OCI-LY3 (cell line): ENCODE measurements around the gene GTF2H3.

Experiments
- EZH2phosphoT487 ChIP-seq: fragments of 200-600 bp; shearing (Covaris generic); IDR thresholded peaks from 2 replicates; pipeline ENCODE4 v1.6.1; 2018; ENCODE audit warnings: antibody characterized with exemption, mixed run types, low read depth
- TF ChIP-seq, protein P1 (sequence below): fragments of 200-600, 300-600 bp; sonication (generic); IDR thresholded peaks from 2 replicates; pipeline ENCODE4 v1.5.1; 2014; ENCODE audit warnings: antibody characterized with exemption, low read length, low read depth

GRCh38 chr12:123671876-123672275, 38.2 kb downstream of the GTF2H3 start:
- TF ChIP-seq, protein P1, sequence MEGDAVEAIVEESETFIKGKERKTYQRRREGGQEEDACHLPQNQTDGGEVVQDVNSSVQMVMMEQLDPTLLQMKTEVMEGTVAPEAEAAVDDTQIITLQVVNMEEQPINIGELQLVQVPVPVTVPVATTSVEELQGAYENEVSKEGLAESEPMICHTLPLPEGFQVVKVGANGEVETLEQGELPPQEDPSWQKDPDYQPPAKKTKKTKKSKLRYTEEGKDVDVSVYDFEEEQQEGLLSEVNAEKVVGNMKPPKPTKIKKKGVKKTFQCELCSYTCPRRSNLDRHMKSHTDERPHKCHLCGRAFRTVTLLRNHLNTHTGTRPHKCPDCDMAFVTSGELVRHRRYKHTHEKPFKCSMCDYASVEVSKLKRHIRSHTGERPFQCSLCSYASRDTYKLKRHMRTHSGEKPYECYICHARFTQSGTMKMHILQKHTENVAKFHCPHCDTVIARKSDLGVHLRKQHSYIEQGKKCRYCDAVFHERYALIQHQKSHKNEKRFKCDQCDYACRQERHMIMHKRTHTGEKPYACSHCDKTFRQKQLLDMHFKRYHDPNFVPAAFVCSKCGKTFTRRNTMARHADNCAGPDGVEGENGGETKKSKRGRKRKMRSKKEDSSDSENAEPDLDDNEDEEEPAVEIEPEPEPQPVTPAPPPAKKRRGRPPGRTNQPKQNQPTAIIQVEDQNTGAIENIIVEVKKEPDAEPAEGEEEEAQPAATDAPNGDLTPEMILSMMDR: no peak
- TF ChIP-seq EZH2phosphoT487: no peak
